ENCODE measurements around the gene ITGA7. TPM values are rescaled to one million over a fixed set of nuclear protein-coding genes. Genes with fewer than 3 reads are reported as not detected.

Gene ITGA7
- 4.6 and 4.7 TPM in 2 replicates for total RNA-seq (2014; rRNA removed; shearing (Covaris generic))

GRCh38 chr12:55707841-55708694 lies at the start of gene ITGA7:
TSS of gene ITGA7 (minus strand) at chr12:55707904. CDS start at chr12:55707682, 222 bp downstream.
- DNase-seq (ENCODE audit: low spot score) = no peak

- DNase-seq (ENCODE audit: low spot score) = no peak
Measured at GRCh38 chr12:55755246-55755645, 47.5 kb upstream of the ITGA7 start.

- DNase-seq (ENCODE audit: low spot score) = no peak
Measured at GRCh38 chr12:55748230-55748993, 40.7 kb upstream of the ITGA7 start.

GRCh38 chr12:55746913-55747231 lies 39.2 kb upstream of the ITGA7 start:
- DNase-seq (ENCODE audit: low spot score) = no peak

- no peak for DNase-seq (ENCODE audit: low spot score)
Measured at GRCh38 chr12:55746174-55746912, 38.6 kb upstream of the ITGA7 start.

GRCh38 chr12:55745361-55746173 lies 37.9 kb upstream of the ITGA7 start:
- no peak for DNase-seq (ENCODE audit: low spot score)

- no peak for DNase-seq (ENCODE audit: low spot score)
Measured at GRCh38 chr12:55744340-55745030, 36.8 kb upstream of the ITGA7 start.

GRCh38 chr12:55743406-55744339 lies 36.0 kb upstream of the ITGA7 start:
- peak; percentile 66 for DNase-seq (ENCODE audit: low spot score)

- DNase-seq (ENCODE audit: low spot score) = peak; percentile 48
Measured at GRCh38 chr12:55742719-55743405, 35.2 kb upstream of the ITGA7 start, which contains the start of gene GDF11. TSS of gene GDF11 (plus strand) at chr12:55743122. CDS start at chr12:55743317, 195 bp downstream.

- DNase-seq (ENCODE audit: low spot score) = no peak
Measured at GRCh38 chr12:55741931-55742680, 34.4 kb upstream of the ITGA7 start.

GRCh38 chr12:55739025-55739378 lies 31.3 kb upstream of the ITGA7 start:
- DNase-seq (ENCODE audit: low spot score) = no peak

GRCh38 chr12:55738123-55739024 lies 30.7 kb upstream of the ITGA7 start:
- DNase-seq (ENCODE audit: low spot score) = peak; percentile 96

GRCh38 chr12:55737581-55738122 lies 29.9 kb upstream of the ITGA7 start:
- no peak for DNase-seq (ENCODE audit: low spot score)

GRCh38 chr12:55736780-55737580 lies 29.3 kb upstream of the ITGA7 start:
- peak; percentile 93 for DNase-seq (ENCODE audit: low spot score)

GRCh38 chr12:55736076-55736475 lies 28.4 kb upstream of the ITGA7 start:
- no peak for DNase-seq (ENCODE audit: low spot score)

- DNase-seq (ENCODE audit: low spot score) = no peak
Measured at GRCh38 chr12:55734595-55734994, 26.9 kb upstream of the ITGA7 start.

Measured in HT-29 (cell line).